IPS-18c (cell line): ENCODE data around the gene TCF23.
"Not testable (repeated sequence)": the region's sequence is repeated elsewhere in the genome, so short reads cannot be mapped to it uniquely, and the experiment has no call there.

Source experiments
- H3K4me3 ChIP-seq: 2 replicates; pipeline ENCODE4 v1.7.0; 2013; ENCODE audit warnings: low read depth, mild to moderate bottlenecking, low read length, moderate library complexity; ENCODE audit not compliant: insufficient read depth
- H3K9me3 ChIP-seq: one replicate; pipeline ENCODE4 v1.6.1; 2013; ENCODE audit warnings: mild to moderate bottlenecking, low read length, moderate library complexity; ENCODE audit not compliant: control insufficient read depth, insufficient read depth

Gene TCF23

GRCh38 chr2:27174638-27175037 is 25.8 kb downstream of the TCF23 start:
- Histone ChIP-seq H3K9me3 (no peaks in the 10 kb centered on the region), H3K4me3 (no peak overlapping the region)

GRCh38 chr2:27175330-27175729 is 26.5 kb downstream of the TCF23 start:
- no peak overlapping the region for H3K4me3 ChIP-seq
- no peaks in the 10 kb centered on the region for H3K9me3 ChIP-seq

GRCh38 chr2:27175781-27176180 is 27.0 kb downstream of the TCF23 start:
- not testable (repeated sequence) for H3K9me3 ChIP-seq, H3K4me3 ChIP-seq

- Histone ChIP-seq H3K9me3 (no peaks in the 10 kb centered on the region), H3K4me3 (no peak overlapping the region)
These were observed 28.9 kb downstream of the TCF23 start for GRCh38 chr2:27177441-27178351.

GRCh38 chr2:27178469-27178868 is 29.7 kb downstream of the TCF23 start:
- no peaks in the 10 kb centered on the region for H3K9me3 ChIP-seq
- H3K4me3 ChIP-seq = no peak overlapping the region

- Histone ChIP-seq H3K4me3 (no peak overlapping the region), H3K9me3 (no peaks in the 10 kb centered on the region)
These were observed 30.7 kb downstream of the TCF23 start for GRCh38 chr2:27179344-27180000.

- no peak overlapping the region for H3K4me3 ChIP-seq
These were observed 33.5 kb downstream of the TCF23 start for GRCh38 chr2:27182346-27182745.

GRCh38 chr2:27184115-27184514 is 35.3 kb downstream of the TCF23 start:
- Histone ChIP-seq H3K4me3 (no peak overlapping the region), H3K9me3 (no peaks in the 10 kb centered on the region)

More at GRCh38 chr2:27182346-27182745, 33.5 kb downstream of the TCF23 start:
- H3K9me3 ChIP-seq = no peaks in the 10 kb centered on the region

- H3K9me3 ChIP-seq = no peaks in the 10 kb centered on the region
- H3K4me3 ChIP-seq = no peak overlapping the region
These were observed 36.7 kb downstream of the TCF23 start for GRCh38 chr2:27185331-27186026.

- H3K9me3 ChIP-seq = no peaks in the 10 kb centered on the region
- no peak overlapping the region for H3K4me3 ChIP-seq
These were observed 38.0 kb downstream of the TCF23 start for GRCh38 chr2:27186613-27187345.

- Histone ChIP-seq H3K4me3 (no peak overlapping the region), H3K9me3 (no peaks in the 10 kb centered on the region)
These were observed 41.2 kb downstream of the TCF23 start for GRCh38 chr2:27189989-27190388.

GRCh38 chr2:27191070-27191829 is 42.4 kb downstream of the TCF23 start:
- Histone ChIP-seq H3K9me3 (no peaks in the 10 kb centered on the region), H3K4me3 (no peak overlapping the region)

- Histone ChIP-seq H3K9me3 (no peaks in the 10 kb centered on the region), H3K4me3 (no peak overlapping the region)
These were observed 45.9 kb downstream of the TCF23 start for GRCh38 chr2:27194538-27195354.

- H3K9me3 ChIP-seq, H3K4me3 ChIP-seq: not testable (repeated sequence)
These were observed 47.0 kb downstream of the TCF23 start for GRCh38 chr2:27195799-27196198.

- not testable (repeated sequence) for H3K4me3 ChIP-seq, H3K9me3 ChIP-seq
These were observed 49.3 kb downstream of the TCF23 start for GRCh38 chr2:27198068-27198467.

- Histone ChIP-seq H3K9me3 (no peaks in the 10 kb centered on the region), H3K4me3 (no peak overlapping the region)
These were observed 49.8 kb downstream of the TCF23 start for GRCh38 chr2:27198627-27199026.
